RWPE1 (cell line): ENCODE data around the gene MTG2.
A peak's percentile ranks its signal among the peaks of the same experiment; 100 is the strongest.

Experiments
- CTCF ChIA-PET: fragments of 350-600 bp; sonication (Branson Sonifier 250); formaldehyde crosslinking; extraction: SDS; loops from one replicate; lab custom pipeline; 2021; lab: Yijun Ruan, JAX
- POLR2A ChIA-PET: fragments of 400-600 bp; formaldehyde crosslinking; extraction: SDS; loops from one replicate; lab custom pipeline; 2020; ENCODE audit warnings: antibody characterized with exemption; ENCODE audit not compliant: low non-redundant PET; lab: Yijun Ruan, JAX
- DNase-seq: peaks from one replicate; pipeline ENCODE4 v3.0.0; 2012; ENCODE audit warnings: low spot score
- H3K27ac ChIP-seq: fragments of 450-650 bp; 2 replicates; pipeline ENCODE4 v1.5.1; 2017
- TF ChIP-seq, protein P1 (sequence below): fragments of 450-650 bp; conservative IDR thresholded peaks from 2 replicates; pipeline ENCODE4 v1.5.1; 2017; ENCODE audit warnings: low read depth, mild to moderate bottlenecking

The MTG2 gene

DNA sequence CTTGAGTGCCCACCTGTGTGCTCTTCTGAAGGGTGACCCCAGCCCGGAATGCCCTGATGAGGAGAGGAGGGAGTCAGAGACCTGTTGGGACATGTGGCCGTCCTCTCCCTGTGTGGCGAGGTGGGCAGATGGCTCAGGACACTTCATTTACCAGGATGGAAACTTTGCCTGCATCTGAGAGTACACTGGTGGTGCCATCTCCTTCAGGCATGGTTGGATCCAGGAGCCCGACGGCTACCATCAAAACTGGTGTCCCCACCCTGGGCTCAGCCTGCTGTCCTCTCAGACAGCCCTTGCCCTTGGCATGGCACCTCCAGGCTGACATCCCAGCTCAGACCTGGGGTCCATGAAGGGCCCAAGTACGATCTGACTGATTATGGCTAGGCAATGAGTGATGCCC lies 48.5 kb downstream of the MTG2 start:
- TF ChIP-seq, protein P1, sequence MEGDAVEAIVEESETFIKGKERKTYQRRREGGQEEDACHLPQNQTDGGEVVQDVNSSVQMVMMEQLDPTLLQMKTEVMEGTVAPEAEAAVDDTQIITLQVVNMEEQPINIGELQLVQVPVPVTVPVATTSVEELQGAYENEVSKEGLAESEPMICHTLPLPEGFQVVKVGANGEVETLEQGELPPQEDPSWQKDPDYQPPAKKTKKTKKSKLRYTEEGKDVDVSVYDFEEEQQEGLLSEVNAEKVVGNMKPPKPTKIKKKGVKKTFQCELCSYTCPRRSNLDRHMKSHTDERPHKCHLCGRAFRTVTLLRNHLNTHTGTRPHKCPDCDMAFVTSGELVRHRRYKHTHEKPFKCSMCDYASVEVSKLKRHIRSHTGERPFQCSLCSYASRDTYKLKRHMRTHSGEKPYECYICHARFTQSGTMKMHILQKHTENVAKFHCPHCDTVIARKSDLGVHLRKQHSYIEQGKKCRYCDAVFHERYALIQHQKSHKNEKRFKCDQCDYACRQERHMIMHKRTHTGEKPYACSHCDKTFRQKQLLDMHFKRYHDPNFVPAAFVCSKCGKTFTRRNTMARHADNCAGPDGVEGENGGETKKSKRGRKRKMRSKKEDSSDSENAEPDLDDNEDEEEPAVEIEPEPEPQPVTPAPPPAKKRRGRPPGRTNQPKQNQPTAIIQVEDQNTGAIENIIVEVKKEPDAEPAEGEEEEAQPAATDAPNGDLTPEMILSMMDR = no peak
- POLR2A ChIA-PET = no interaction called here
- CTCF ChIA-PET = no interaction called here
- no peak for DNase-seq
- no peak overlapping the region for H3K27ac ChIP-seq

DNA sequence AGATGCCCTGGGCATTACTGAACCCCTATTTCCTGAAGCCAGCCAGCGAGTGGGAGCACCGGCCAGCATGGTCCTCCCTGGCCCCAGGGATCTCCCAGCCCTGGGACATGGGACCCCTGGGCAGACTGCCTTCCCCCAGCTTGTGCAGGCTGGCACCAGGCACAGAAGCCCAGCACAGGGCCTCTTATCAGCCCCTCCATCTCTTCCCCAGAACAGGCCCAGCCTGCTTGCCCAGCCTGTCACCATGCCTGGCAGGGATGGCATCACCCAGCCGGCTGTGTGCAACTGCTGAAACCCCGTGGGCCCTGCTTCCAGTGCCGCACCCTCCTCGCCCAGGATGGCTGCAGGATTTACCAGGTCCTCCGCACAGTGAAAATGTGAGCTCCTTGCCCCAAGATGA lies 49.4 kb downstream of the MTG2 start:
- ChIA-PET POLR2A (no interaction called here), CTCF (interaction anchor here (0.6 kb wide), 1 partner anchor 35 kb away, joined by 3 read pairs; no protein-coding TSS in a partner anchor)
- DNase-seq = no peak
- H3K27ac ChIP-seq = no peak overlapping the region
- TF ChIP-seq, protein P1 = no peak

DNA sequence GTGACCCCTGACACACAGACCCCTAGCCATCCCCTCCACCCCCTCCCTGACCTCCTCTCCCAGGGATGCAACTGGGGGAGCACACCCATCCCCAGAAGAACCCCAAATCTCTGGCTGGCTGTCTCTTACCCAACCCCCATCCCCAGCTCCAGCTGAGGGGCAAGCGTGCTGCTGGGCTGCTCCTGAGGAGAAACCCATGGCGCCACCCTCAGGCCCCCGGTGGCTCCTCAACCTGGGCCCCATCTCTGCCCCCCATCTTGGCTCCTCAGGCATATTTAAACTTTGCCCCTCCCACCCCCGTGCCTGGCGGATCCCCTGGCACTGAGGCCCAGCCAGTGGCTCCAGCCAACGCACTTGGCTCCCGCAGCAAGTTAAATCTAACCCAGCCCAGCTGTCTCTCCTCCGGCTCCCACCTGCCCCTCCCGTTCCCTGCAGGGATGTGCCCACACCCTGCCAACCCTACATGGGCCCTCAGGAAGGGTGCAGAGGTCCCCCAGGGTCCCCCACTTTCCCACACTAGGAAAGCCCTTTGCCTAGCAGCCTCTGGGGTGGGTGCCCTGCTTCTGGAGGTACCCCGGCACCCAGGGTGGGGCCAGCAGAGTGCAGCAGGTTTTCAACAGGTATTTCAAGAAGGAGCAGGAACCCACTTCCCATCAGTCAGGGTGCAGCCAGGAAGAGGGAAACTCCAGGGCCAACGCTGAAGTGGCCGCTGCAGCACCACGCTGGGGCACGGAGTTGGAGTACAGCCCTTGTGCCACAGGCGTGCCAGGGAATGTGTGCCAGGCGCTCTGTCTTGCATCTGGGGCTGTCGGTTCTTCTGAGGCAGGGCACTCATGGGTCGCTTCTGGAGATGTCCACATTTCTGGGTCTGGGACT lies 50.2 kb downstream of the MTG2 start:
- POLR2A ChIA-PET = no interaction called here
- CTCF ChIA-PET = interaction anchor here (0.7 kb wide), 1 partner anchor 11 kb away, joined by 3 read pairs; no protein-coding TSS in a partner anchor
- no peak for DNase-seq
- no peak overlapping the region for H3K27ac ChIP-seq
- TF ChIP-seq, protein P1 = no peak

DNA sequence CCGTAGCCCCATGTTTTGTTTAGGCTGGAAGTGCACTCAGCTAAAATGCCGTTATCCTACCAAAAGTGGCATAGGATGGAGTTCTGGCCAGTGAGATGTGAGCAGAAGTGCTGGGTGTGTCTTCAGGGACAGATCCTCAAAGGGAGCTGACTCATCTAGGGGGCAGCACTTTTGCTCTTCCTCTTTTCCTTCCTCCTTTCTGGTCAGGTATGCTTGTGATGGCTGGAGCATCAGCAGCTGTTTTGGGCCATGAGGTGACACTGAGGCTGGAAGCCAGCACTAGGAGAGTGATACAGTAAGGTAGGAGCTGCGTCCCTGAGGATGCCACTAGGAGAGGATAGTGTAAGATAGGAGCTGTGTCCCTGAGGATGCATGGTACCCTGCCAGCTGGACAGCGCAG lies 50.9 kb downstream of the MTG2 start:
- DNase-seq = no peak
- no peak overlapping the region for H3K27ac ChIP-seq
- CTCF ChIA-PET = interaction anchor here (0.7 kb wide), 1 partner anchor 12 kb away, joined by 3 read pairs; no protein-coding TSS in a partner anchor
- TF ChIP-seq, protein P1 = no peak
- POLR2A ChIA-PET = no interaction called here

DNA sequence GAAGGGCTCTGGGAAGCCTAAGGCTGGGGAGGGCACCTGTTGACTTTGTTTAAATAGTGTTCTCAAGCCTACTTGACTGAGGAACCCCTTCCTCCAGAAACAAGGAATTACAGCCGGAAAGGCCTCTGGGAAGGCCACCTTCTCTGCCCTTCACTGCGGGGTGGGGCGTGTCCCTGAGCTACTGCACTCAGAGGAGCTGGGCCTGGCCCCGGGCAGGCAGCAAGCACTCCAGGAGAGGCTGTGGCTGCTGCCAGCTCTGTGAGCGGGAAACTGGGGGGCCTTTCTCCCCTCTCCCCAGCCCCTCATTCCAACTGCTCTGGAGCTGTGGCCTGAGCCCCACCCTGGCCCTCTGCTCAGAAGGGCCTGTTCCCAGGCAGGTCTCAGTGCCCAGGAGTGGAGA lies 51.5 kb downstream of the MTG2 start:
- CTCF ChIA-PET = interaction anchor here (0.6 to 0.8 kb wide), 2 partner anchors 11 to 16 kb away, joined by 3 read pairs; no protein-coding TSS in a partner anchor
- TF ChIP-seq, protein P1 = no peak
- no peak overlapping the region for H3K27ac ChIP-seq
- DNase-seq = no peak
- POLR2A ChIA-PET = interaction anchor here (0.6 kb wide), 1 partner anchor 9 kb away, joined by 3 read pairs; no protein-coding TSS in a partner anchor

DNA sequence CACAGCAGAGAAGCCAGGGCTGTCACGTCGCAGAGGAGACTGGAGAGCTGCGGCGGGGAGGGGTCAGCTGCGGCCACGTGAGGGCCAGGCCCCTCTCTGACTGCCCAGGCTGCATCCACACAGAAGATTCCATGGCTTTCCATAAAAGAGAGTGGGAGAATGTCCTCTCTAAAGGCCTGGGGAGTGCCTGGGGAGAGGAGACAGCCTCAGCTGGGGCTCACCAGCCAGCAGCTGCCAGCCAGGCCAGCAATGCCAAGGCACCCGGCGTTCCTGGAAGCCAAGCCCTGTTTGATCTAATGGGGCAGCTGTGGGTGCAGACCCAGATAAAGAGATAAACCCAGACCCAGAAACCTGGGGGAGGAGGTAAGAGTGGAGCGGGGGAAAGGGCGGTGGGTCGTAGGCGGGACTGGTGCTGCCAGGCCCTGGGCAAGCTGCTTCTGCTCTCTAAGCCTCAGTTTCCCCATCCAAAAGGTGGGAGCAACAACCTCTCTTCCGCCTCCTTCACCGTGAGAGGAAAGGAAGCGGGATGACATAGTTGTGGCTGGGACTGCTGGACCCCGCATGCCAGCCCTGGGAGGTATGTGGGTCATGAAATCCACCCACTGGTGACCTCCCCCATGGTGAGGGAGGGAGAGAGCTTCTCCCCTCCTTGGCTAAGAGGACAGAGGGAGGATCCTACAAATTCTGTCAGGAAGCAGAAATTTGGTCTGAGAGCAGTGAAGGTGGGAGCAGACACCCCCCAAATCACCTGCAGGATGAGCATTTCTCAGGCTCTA lies 52.4 kb downstream of the MTG2 start:
- no peak for DNase-seq

More for the DNA sequence above, 52.4 kb downstream of the MTG2 start:
- peak overlapping the region; percentile 12; the same call in 1 of the 2 replicates for H3K27ac ChIP-seq
- POLR2A ChIA-PET = interaction anchor here (0.6 kb wide), 1 partner anchor 9 kb away, joined by 3 read pairs; no protein-coding TSS in a partner anchor
- TF ChIP-seq, protein P1 = no peak
- CTCF ChIA-PET = interaction anchor here (0.7 to 1.3 kb wide), 2 partner anchors 9 to 176 kb away, joined by 3 to 5 read pairs; no protein-coding TSS in a partner anchor
